Fibroblast of villous mesenchyme (primary cell): ENCODE measurements around the gene IL17C. TPM values are rescaled to one million over a fixed set of nuclear protein-coding genes. Genes with fewer than 3 reads are reported as not detected.

Experiments used
- DNase-seq: peaks from one replicate; pipeline ENCODE4 v3.0.0-alpha.2; 2010; ENCODE audit warnings: low read depth
- H3K4me3 ChIP-seq: 2 replicates; pipeline ENCODE4 v1.5.1; 2011; ENCODE audit warnings: low read depth, mild to moderate bottlenecking, low read length
- CTCF ChIP-seq: IDR thresholded peaks from 2 replicates; pipeline ENCODE4 v1.5.1; 2012; ENCODE audit warnings: low read depth, mild to moderate bottlenecking, low read length; ENCODE audit not compliant: insufficient read depth
- total RNA-seq: library from RNA; depleted of rRNA; stranded (reverse); fragments of >200 nt; gene quantifications from 2 replicates; pipeline ENCODE4 v1.2.3, GENCODE V29; 2012

Gene IL17C
- total RNA-seq, 1 donor, result not detected

GRCh38 chr16:88593910-88594309 is 44.5 kb upstream of the IL17C start:
- no peak for TF ChIP-seq CTCF
- no peak for DNase-seq
- H3K4me3 ChIP-seq, result no peak overlapping the region

GRCh38 chr16:88595101-88595500 is 43.3 kb upstream of the IL17C start:
- TF ChIP-seq CTCF, result no peak
- DNase-seq, result no peak
- H3K4me3 ChIP-seq, result no peak overlapping the region

GRCh38 chr16:88595921-88596320 is 42.5 kb upstream of the IL17C start:
- no peak for TF ChIP-seq CTCF
- H3K4me3 ChIP-seq, result no peak overlapping the region
- DNase-seq, result no peak

GRCh38 chr16:88596483-88596882 is 41.9 kb upstream of the IL17C start:
- H3K4me3 ChIP-seq, result no peak overlapping the region
- no peak for DNase-seq
- no peak for TF ChIP-seq CTCF

GRCh38 chr16:88597856-88598491 is 40.4 kb upstream of the IL17C start:
- H3K4me3 ChIP-seq, result no peak overlapping the region
- DNase-seq, result no peak
- no peak for TF ChIP-seq CTCF

GRCh38 chr16:88599092-88599733 is 39.2 kb upstream of the IL17C start:
- DNase-seq, result no peak
- no peak for TF ChIP-seq CTCF

More at GRCh38 chr16:88599092-88599733, 39.2 kb upstream of the IL17C start:
- H3K4me3 ChIP-seq, result no peak overlapping the region
